A549 (cell line): ENCODE results near the gene DBET. TPM values are rescaled to one million over a fixed set of nuclear protein-coding genes. Genes with fewer than 3 reads are reported as not detected.
"Not testable (repeated sequence)": the region's sequence is repeated elsewhere in the genome, so short reads cannot be mapped to it uniquely, and the experiment has no call there.

Experiments
- ATAC-seq, 2 experiments: fragments of 200-7000 bp in 1 of 2; fragments of >200 bp in 1 of 2; cut with Nextera tagmentation in 1 of 2; cut with Tn5 transposase in 1 of 2; 3 replicates each; pipeline versions ENCODE4 v1.8.0 to v1.9.1; 2018 to 2020; ENCODE audit warnings: mild to moderate bottlenecking in 1 of 2, moderate library complexity in 1 of 2
- CTCF ChIA-PET: fragments of 300-600 bp; sonication (Branson Sonifier 250); formaldehyde crosslinking; extraction: SDS; loops from one replicate; lab custom pipeline; 2021; ENCODE audit warnings: antibody characterized with exemption, inconsistent platforms; lab: Yijun Ruan, JAX
- POLR2A ChIA-PET: fragments of 350-600 bp; formaldehyde crosslinking; extraction: SDS; loops from one replicate; lab custom pipeline; 2021; ENCODE audit warnings: antibody characterized with exemption, inconsistent platforms; lab: Yijun Ruan, JAX
- DNase-seq, 2 experiments: peaks; one replicate each; pipeline versions ENCODE4 v3.0.0 to v3.0.0-alpha.2; 2011 to 2016; ENCODE audit warnings: low read depth in 1 of 2, low spot score in 1 of 2
- FAIRE-seq: peaks from 2 replicates; lab custom pipeline; 2011; peaks lifted over from hg19 to GRCh38; lab: Jason Lieb, UNC
- H3K27ac ChIP-seq, 2 experiments: fragments of >200 bp; sonication (Bioruptor Twin); formaldehyde crosslinking; 3 replicates each; pipeline ENCODE4 v1.5.1; 2016 to 2017
- H3K4me1 ChIP-seq: fragments of >200 bp; sonication (Bioruptor Twin); formaldehyde crosslinking; 3 replicates; pipeline ENCODE4 v1.6.1; 2016
- H3K4me2 ChIP-seq: fragments of >200 bp; sonication (Bioruptor Twin); formaldehyde crosslinking; 3 replicates; pipeline ENCODE4 v1.6.1; 2016
- H3K4me3 ChIP-seq: fragments of >200 bp; sonication (Bioruptor Twin); formaldehyde crosslinking; 3 replicates; pipeline ENCODE4 v1.5.1; 2016
- H3K9me3 ChIP-seq: fragments of >200 bp; sonication (Bioruptor Twin); formaldehyde crosslinking; 3 replicates; pipeline ENCODE4 v1.6.1; 2016
- CEBPB ChIP-seq, 2 experiments: fragments of >200 bp in 1 of 2; sonication (Bioruptor Twin) in 1 of 2; formaldehyde crosslinking in 1 of 2; IDR thresholded peaks; 2 replicates each; pipeline ENCODE4 v1.6.1; 2012 to 2016
- EHF ChIP-seq: fragments of 250-450 bp; sonication (Bioruptor Pico); IDR thresholded peaks from 2 replicates; pipeline ENCODE4 v1.5.0; 2020; ENCODE audit warnings: mild to moderate bottlenecking
- EP300 ChIP-seq, 2 experiments: fragments of >200 bp; sonication (Bioruptor Twin); formaldehyde crosslinking; IDR thresholded peaks; 2 replicates in 1 of 2; 3 replicates in 1 of 2; pipeline ENCODE4 v1.6.1; 2016 to 2017
- ESRRA ChIP-seq: fragments of 150-350 bp; IDR thresholded peaks from 2 replicates; pipeline ENCODE4 v1.6.1; 2014; ENCODE audit warnings: mild to moderate bottlenecking, low read length, borderline replicate concordance
- FOSL2 ChIP-seq, 2 experiments: fragments of 450-650 bp in 1 of 2; fragments of >200 bp in 1 of 2; sonication (Bioruptor Twin) in 1 of 2; formaldehyde crosslinking; IDR thresholded peaks; 2 replicates each; pipeline versions ENCODE4 v1.5.0 to v1.6.1; 2016 to 2020; ENCODE audit warnings: mild to moderate bottlenecking in 1 of 2, moderate library complexity in 1 of 2
- GATA3 ChIP-seq: IDR thresholded peaks from 2 replicates; pipeline ENCODE4 v1.6.1; 2012; ENCODE audit warnings: borderline replicate concordance
- HEYL ChIP-seq: fragments of 250-450 bp; sonication (Bioruptor Pico); IDR thresholded peaks from 2 replicates; pipeline ENCODE4 v1.8.0; 2021; ENCODE audit warnings: mild to moderate bottlenecking, moderate library complexity
- HOXA7 ChIP-seq: fragments of 250-450 bp; sonication (Bioruptor Pico); IDR thresholded peaks from 2 replicates; pipeline ENCODE4 v1.5.0; 2020; ENCODE audit warnings: mild to moderate bottlenecking, moderate library complexity
- JUN ChIP-seq, 2 experiments: fragments of >200 bp; sonication (Bioruptor Twin); formaldehyde crosslinking; IDR thresholded peaks; 2 replicates in 1 of 2; 3 replicates in 1 of 2; pipeline ENCODE4 v1.6.1; 2016 to 2017
- KDM5A ChIP-seq: fragments of 200-600 bp; sonication (generic); IDR thresholded peaks from 2 replicates; pipeline ENCODE4 v1.6.1; 2016; ENCODE audit warnings: antibody characterized with exemption, mild to moderate bottlenecking
- MAZ ChIP-seq: fragments of 150-350 bp; IDR thresholded peaks from 2 replicates; pipeline ENCODE4 v1.6.1; 2014; ENCODE audit warnings: antibody characterized with exemption, low read depth, low read length, borderline replicate concordance
- NPAS2 ChIP-seq: fragments of 250-450 bp; sonication (Bioruptor Pico); IDR thresholded peaks from 2 replicates; pipeline ENCODE4 v1.8.0; 2022; ENCODE audit warnings: mild to moderate bottlenecking, moderate library complexity, borderline replicate concordance
- POLR2AphosphoS2 ChIP-seq: conservative IDR thresholded peaks from 2 replicates; pipeline ENCODE4 v1.6.1; 2012; ENCODE audit warnings: low read length, improper control_type of control experiment, inconsistent platforms
- RAD21 ChIP-seq, 2 experiments: fragments of >200 bp in 1 of 2; sonication (Bioruptor Twin) in 1 of 2; formaldehyde crosslinking in 1 of 2; IDR thresholded peaks in 1 of 2; conservative IDR thresholded peaks in 1 of 2; 2 replicates in 1 of 2; 3 replicates in 1 of 2; pipeline ENCODE4 v1.6.1; 2012 to 2018; ENCODE audit warnings: inconsistent platforms in 1 of 2
- RFX5 ChIP-seq: fragments of 450-650 bp; IDR thresholded peaks from 2 replicates; pipeline ENCODE4 v1.7.1; 2014; ENCODE audit warnings: antibody characterized with exemption, mild to moderate bottlenecking, moderate library complexity
- ZC3H11A ChIP-seq: fragments of 450-650 bp; IDR thresholded peaks from 2 replicates; pipeline ENCODE4 v1.6.1; 2014; ENCODE audit warnings: antibody characterized with exemption, mild to moderate bottlenecking
- ZFP36 ChIP-seq: fragments of 450-650 bp; IDR thresholded peaks from 2 replicates; pipeline ENCODE4 v1.6.1; 2014; ENCODE audit warnings: borderline replicate concordance; ENCODE audit not compliant: partially characterized antibody
- ZSCAN20 ChIP-seq: fragments of 250-450 bp; sonication (Bioruptor Pico); IDR thresholded peaks from 2 replicates; pipeline ENCODE4 v1.8.0; 2022; ENCODE audit warnings: mild to moderate bottlenecking, moderate library complexity
- WGBS: methylation state at CpG from one replicate; pipeline ENCODE4 v1.1.6; 2017; ENCODE audit errors: missing lambda C conversion rate; 5-methylcytosine and 5-hydroxymethylcytosine counted together
- polyA plus RNA-seq, 4 experiments: library from polyadenylated mRNA; depleted of rRNA in 3 of 4; stranded (reverse); fragments of >200 nt; fragmentation: RNase III in 1 of 4; extraction: RNeasy Plus Mini Kit Qiagen cat#74134 plus additional on column Dnase treatment in 1 of 4; gene quantifications; 2 replicates in 3 of 4; 3 replicates in 1 of 4; pipeline ENCODE4 v1.2.3, GENCODE V29; 2011 to 2017
- TF ChIP-seq, protein P1 (sequence below): fragments of >200 bp; sonication (Bioruptor Twin); formaldehyde crosslinking; IDR thresholded peaks from 3 replicates; pipeline ENCODE4 v1.5.1; 2016
- TF ChIP-seq, protein P2 (sequence below): fragments of 150-350 bp; IDR thresholded peaks from 2 replicates; pipeline ENCODE4 v1.6.1; 2014; ENCODE audit warnings: low read depth, mild to moderate bottlenecking, low read length

DBET gene
- polyA plus RNA-seq, 2 of the 4 experiments (the other 2 are of a cell fraction), result not detected

DNA sequence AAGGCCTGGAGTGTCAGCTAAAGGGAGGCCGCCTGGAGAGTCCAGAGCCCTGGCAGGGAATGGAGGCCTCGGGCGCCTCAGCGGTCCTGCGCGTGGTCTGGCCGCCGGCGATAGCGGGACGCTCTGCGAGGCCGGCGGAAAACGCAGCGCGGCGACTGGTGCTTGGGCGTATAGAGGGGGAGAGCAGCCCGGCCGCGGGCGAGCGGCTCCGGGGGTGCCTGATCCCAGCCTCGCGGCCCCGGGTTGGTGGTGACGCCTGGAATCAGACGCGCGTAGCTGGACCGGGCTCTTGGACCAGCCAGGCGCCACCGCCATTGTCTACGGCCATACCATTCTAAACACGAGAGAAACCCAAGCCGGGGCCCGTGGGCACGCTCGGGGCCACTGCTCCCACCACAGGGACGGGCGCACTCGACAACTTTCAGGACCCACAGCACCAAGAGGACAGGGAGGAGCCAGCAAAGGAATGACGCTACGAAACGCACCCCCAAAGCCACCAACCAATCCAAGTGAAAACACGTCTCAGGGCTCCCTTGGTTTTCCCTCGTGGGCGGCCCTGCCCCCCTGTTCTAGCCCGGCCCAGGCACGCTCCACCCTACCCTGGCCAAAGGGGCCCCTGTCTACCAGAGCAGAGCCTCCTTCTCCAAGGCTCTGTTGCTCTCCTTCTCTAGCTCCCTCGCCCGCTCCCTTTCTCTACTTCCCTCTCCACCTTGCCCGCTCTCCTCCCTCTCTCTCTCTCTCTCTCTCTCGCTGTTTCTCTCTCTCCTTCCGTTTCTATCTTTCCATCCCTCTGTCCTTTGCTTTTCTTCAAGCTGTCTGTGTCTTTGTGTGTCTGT lies 45.1 kb upstream of the DBET start:
- no peak for FAIRE-seq

DNA sequence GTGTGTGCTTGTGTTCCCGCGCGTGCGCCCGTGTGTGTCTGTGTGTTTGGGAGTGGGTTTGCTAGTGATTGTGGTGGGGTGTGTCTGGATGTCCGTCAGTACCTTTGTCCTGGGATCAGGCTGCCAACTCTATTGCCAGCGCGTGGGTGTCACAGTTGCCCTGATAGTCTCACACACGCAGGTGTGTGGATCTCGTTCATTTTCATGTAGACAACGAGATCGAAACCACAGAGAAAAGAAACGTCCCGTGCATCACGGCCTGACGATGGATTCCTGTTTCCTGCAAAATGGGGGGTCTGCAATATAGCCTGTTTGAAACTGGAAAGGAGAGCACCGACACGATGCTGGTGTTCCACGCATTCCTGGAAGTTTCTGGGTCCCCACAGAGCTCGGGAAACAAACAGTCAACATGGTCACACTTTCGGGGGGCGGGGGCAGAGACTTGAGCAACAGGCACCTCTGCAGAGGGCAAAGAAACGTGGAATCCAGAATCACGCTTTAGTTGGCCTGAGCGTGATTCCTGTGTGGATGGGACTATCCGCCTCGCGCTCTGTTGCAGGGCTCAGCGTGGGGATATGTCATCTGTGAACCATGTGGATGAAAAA lies 44.3 kb upstream of the DBET start:
- H3K4me3 ChIP-seq, H3K4me2 ChIP-seq, DNase-seq, H3K27ac ChIP-seq, H3K4me1 ChIP-seq, ATAC-seq, H3K9me3 ChIP-seq, CTCF ChIA-PET, POLR2A ChIA-PET, FAIRE-seq: not testable (repeated sequence)
- 85% methylated on average over 25 of the region's 29 CpGs for WGBS

More for the DNA sequence above, 45.1 kb upstream of the DBET start:
- Histone ChIP-seq H3K4me2 (no peak overlapping the region), H3K4me1 (no peaks in the 10 kb centered on the region), H3K4me3 (no peak overlapping the region), H3K27ac (no peak overlapping the region), H3K9me3 (no peaks in the 10 kb centered on the region)
- ChIA-PET CTCF (no interaction called here), POLR2A (no interaction called here)
- ATAC-seq (no peak), DNase-seq (no peak)
- WGBS, result 87% methylated on average over 33 of the region's 57 CpGs
- TF ChIP-seq EP300 (IDR thresholded peaks at IDR 0.05) (no peak), GATA3 (no peak), ZC3H11A (no peak), HOXA7 (no peak), KDM5A (no peak), JUN (IDR thresholded peaks at IDR 0.05) (no peak), RFX5 (no peak), FOSL2 (IDR thresholded peaks at IDR 0.05) (no peak), FOSL2 (CRISPR knock-in tag; IDR thresholded peaks at IDR 0.05) (no peak), MAZ (no peak), RAD21 (conservative IDR thresholded peaks at IDR 0.05 in 1 of 2, IDR thresholded peaks at IDR 0.05 in 1 of 2) (no peak), POLR2AphosphoS2 (no peak), ZFP36 (no peak), HEYL (no peak), CEBPB (IDR thresholded peaks at IDR 0.05) (no peak), EHF (CRISPR knock-in tag) (no peak), ZSCAN20 (CRISPR knock-in tag) (no peak), NPAS2 (CRISPR knock-in tag) (no peak), ESRRA (no peak)
- TF ChIP-seq, protein P1, sequence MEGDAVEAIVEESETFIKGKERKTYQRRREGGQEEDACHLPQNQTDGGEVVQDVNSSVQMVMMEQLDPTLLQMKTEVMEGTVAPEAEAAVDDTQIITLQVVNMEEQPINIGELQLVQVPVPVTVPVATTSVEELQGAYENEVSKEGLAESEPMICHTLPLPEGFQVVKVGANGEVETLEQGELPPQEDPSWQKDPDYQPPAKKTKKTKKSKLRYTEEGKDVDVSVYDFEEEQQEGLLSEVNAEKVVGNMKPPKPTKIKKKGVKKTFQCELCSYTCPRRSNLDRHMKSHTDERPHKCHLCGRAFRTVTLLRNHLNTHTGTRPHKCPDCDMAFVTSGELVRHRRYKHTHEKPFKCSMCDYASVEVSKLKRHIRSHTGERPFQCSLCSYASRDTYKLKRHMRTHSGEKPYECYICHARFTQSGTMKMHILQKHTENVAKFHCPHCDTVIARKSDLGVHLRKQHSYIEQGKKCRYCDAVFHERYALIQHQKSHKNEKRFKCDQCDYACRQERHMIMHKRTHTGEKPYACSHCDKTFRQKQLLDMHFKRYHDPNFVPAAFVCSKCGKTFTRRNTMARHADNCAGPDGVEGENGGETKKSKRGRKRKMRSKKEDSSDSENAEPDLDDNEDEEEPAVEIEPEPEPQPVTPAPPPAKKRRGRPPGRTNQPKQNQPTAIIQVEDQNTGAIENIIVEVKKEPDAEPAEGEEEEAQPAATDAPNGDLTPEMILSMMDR, result no peak
- TF ChIP-seq, protein P2, sequence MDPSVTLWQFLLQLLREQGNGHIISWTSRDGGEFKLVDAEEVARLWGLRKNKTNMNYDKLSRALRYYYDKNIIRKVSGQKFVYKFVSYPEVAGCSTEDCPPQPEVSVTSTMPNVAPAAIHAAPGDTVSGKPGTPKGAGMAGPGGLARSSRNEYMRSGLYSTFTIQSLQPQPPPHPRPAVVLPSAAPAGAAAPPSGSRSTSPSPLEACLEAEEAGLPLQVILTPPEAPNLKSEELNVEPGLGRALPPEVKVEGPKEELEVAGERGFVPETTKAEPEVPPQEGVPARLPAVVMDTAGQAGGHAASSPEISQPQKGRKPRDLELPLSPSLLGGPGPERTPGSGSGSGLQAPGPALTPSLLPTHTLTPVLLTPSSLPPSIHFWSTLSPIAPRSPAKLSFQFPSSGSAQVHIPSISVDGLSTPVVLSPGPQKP, result no peak
